ENCODE measurements around the gene PDZD7. TPM values are rescaled to one million over a fixed set of nuclear protein-coding genes. Genes with fewer than 3 reads are reported as not detected.

The PDZD7 gene
- total and polyA plus RNA-seq, 2 of the 8 experiments (the other 6 are each of a cell fraction or from before 2014, with no cell fraction given), result 0.88 to 1.6 TPM

- TF ChIP-seq TAF7 (optimal IDR thresholded peaks at IDR 0.05; ENCODE audit: borderline replicate concordance, low read depth, low read length), result no peak
- no peak for TF ChIP-seq HDAC2 (IDR thresholded peaks at IDR 0.05; ENCODE audit: borderline replicate concordance in 1 of 2, low read depth in 2 of 2, low read length in 2 of 2)
- TF ChIP-seq, protein P1, sequence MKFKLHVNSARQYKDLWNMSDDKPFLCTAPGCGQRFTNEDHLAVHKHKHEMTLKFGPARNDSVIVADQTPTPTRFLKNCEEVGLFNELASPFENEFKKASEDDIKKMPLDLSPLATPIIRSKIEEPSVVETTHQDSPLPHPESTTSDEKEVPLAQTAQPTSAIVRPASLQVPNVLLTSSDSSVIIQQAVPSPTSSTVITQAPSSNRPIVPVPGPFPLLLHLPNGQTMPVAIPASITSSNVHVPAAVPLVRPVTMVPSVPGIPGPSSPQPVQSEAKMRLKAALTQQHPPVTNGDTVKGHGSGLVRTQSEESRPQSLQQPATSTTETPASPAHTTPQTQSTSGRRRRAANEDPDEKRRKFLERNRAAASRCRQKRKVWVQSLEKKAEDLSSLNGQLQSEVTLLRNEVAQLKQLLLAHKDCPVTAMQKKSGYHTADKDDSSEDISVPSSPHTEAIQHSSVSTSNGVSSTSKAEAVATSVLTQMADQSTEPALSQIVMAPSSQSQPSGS (IDR thresholded peaks at IDR 0.05; ENCODE audit: low read length), result no peak
- no peak for TF ChIP-seq GABPA (IDR thresholded peaks at IDR 0.05; ENCODE audit: borderline replicate concordance, insufficient read depth, low read length)
- no peak for TF ChIP-seq FOSL1 (IDR thresholded peaks at IDR 0.05; ENCODE audit: insufficient read depth, low read depth, low read length)
Measured at GRCh38 chr10:101022967-101023705, 7.8 kb downstream of the PDZD7 start (continued).

All from H1 (cell line).